ENCODE measurements around the gene TMEM126B.

The TMEM126B gene

GRCh38 chr11:85685820-85686459 is 57.5 kb downstream of the TMEM126B start, which contains the start of gene CCDC89:
Gene CCDC89 (minus strand): TSS chr11:85686195. CDS start chr11:85686130, 65 bp downstream.
- no peak for DNase-seq
